ENCODE results near the gene MZB1.

DNA sequence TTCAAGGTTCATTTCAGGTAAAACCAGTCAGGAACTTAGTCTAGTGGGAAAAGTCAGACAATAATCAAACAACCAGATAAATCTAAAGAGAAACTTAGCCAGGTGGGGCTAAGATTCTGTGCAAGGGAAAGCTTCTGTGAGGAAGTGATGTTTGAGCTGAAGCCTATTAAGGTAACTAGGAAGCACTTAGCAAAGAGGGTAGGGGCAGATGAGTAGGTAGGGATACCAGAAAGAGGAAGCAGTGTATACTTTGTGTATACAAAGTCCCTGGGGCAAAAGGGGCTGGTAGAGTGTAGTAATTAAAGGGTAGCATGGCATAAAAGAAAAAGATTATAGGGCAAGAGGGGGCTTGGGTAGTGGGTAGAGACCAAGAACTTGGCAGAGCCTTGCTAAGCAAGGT, 17.8 kb upstream of the MZB1 start:
- TF ChIP-seq, protein P1, sequence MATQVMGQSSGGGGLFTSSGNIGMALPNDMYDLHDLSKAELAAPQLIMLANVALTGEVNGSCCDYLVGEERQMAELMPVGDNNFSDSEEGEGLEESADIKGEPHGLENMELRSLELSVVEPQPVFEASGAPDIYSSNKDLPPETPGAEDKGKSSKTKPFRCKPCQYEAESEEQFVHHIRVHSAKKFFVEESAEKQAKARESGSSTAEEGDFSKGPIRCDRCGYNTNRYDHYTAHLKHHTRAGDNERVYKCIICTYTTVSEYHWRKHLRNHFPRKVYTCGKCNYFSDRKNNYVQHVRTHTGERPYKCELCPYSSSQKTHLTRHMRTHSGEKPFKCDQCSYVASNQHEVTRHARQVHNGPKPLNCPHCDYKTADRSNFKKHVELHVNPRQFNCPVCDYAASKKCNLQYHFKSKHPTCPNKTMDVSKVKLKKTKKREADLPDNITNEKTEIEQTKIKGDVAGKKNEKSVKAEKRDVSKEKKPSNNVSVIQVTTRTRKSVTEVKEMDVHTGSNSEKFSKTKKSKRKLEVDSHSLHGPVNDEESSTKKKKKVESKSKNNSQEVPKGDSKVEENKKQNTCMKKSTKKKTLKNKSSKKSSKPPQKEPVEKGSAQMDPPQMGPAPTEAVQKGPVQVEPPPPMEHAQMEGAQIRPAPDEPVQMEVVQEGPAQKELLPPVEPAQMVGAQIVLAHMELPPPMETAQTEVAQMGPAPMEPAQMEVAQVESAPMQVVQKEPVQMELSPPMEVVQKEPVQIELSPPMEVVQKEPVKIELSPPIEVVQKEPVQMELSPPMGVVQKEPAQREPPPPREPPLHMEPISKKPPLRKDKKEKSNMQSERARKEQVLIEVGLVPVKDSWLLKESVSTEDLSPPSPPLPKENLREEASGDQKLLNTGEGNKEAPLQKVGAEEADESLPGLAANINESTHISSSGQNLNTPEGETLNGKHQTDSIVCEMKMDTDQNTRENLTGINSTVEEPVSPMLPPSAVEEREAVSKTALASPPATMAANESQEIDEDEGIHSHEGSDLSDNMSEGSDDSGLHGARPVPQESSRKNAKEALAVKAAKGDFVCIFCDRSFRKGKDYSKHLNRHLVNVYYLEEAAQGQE (IDR thresholded peaks at IDR 0.05; ENCODE audit: borderline replicate concordance) = no peak
- no peak for TF ChIP-seq POLR2AphosphoS5 (IDR thresholded peaks at IDR 0.05)

Measured in neural cell (in vitro differentiated cells).